KBM-7 (cell line): Measurements from ENCODE around the gene TBC1D22A.

Experiments
- DNase-seq: peaks from one replicate; pipeline ENCODE4 v3.0.0-alpha.2; 2015
- in situ Hi-C: fragments of 300-500 bp; cut with MboI; formaldehyde crosslinking; loops from 2 replicates; pipeline ENCODE4 v1.14.3; 2020; ENCODE audit warnings: low sequenced_read_pairs, low pct_unique_long_range_greater_than_20kb, mixed read lengths

The TBC1D22A gene

GRCh38 chr22:46862418-46863324 lies 100.2 kb downstream of the TBC1D22A start:
- in situ Hi-C loops = no loop called here
- no peak for DNase-seq

DNA sequence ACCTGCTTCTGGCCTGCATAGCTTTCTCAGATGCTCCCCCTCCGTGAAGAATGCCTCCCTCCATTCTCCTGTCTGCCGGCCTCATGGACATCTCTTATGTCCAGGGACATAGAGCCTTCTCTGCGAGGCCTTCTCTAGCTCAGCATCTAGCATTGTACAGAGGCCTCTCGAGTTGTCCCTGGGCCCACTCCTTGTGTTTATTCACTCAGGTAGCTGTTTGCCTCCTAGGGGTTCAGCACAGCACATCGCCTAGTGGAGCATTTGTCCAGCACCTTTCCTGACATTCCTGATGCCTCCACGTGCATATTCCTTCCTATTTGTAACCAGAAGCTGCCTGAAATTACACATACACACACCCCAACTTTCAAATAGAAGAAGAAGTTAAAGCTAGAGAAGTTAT lies 101.3 kb downstream of the TBC1D22A start:
- in situ Hi-C loops = no loop called here
- DNase-seq = no peak

DNA sequence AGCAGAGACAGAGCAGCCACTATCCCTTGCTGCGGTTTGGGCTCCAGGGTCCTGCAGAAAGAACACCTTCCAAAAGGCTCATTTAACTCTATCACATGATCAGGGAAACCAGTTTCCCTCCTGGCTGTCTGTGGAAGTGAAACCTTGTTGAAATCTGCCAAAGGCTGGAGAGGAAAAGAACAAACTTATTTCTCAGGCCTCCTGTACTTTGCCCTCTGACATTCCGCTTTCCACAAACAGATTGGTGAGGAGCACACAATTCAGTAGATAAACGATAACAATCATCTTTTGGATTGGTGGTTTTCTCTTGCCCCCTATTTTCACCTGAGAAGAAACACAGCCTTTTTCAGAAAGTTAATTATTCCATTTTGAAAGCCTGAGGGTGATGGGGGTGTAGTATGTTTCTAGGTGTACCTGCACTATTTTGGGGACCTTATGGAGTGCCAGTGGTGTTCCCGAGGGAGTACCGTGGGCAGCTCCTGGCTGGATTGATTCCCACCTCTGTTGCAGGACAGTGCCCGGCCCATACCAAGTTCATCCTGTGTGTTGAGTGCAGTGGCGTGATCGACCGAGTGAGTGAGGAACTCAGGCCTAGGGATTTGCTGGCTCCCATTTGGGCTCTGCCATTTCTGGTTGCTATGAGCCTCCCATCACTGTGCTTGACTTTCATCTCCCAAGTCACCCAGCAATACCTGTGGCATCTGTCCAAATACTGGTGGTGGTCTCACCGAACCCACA lies 102.0 kb downstream of the TBC1D22A start:
- in situ Hi-C loops = no loop called here
- DNase-seq = no peak

DNA sequence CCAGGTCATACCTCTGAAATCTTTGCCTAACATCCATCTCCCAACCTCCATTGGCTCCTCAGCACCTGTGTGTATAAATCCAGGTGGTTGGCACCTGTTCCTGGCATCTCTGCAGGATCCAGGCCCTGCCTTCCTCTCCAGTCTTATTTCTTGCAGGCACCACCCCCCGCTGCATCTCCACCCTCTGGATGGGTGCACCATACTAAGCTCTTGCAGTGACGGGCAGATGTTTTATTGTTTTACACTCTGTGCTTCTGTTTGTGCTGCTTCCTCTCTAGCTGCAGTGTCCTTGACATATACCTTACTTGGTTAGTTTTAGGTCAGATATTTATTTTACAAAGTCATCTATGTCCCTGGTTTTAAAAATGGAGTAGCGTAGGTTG lies 102.6 kb downstream of the TBC1D22A start:
- in situ Hi-C loops = no loop called here
- DNase-seq = no peak

- DNase-seq = no peak
- in situ Hi-C loops = no loop called here
Measured at GRCh38 chr22:46865642-46866041, 103.2 kb downstream of the TBC1D22A start.

- DNase-seq = no peak
- in situ Hi-C loops = no loop called here
Measured at GRCh38 chr22:46866591-46866990, 104.1 kb downstream of the TBC1D22A start.

- no peak for DNase-seq
- in situ Hi-C loops = no loop called here
Measured at GRCh38 chr22:46867106-46867505, 104.7 kb downstream of the TBC1D22A start.

- in situ Hi-C loops = no loop called here
- DNase-seq = no peak
Measured at GRCh38 chr22:46869329-46869728, 106.9 kb downstream of the TBC1D22A start.

- DNase-seq = no peak
- in situ Hi-C loops = no loop called here
Measured at GRCh38 chr22:46869831-46870441, 107.5 kb downstream of the TBC1D22A start.

- DNase-seq = no peak
- in situ Hi-C loops = no loop called here
Measured at GRCh38 chr22:46871826-46872225, 109.4 kb downstream of the TBC1D22A start.

- no peak for DNase-seq
- in situ Hi-C loops = no loop called here
Measured at GRCh38 chr22:46875089-46875488, 112.6 kb downstream of the TBC1D22A start.

DNA sequence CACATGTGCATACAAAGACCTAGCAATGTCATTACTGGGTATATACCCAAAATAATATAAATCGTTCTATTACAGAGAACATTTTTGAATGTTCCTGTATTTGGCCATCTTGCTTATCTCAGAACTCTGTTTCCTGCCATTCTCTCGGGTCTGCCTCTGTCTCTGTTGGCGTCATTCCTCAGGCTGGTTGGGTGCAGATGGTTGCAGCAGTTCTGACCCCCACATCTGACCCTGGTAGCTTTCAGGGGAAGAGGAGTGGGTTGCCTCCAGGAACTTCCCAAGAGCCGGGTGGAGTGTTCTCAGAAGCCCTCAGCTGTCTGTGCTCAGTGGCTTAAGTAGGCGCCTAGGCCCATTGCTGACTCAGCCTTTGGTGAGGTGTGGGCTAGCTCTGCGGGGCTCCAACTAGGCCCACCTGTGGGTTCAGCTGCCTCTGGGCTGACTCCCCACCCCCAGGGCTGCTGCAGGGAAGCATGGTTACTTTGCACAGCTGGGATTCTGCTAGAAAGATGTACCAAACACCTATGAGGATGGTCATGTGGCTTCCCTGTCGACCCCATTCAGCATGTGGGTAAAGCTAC lies 114.0 kb downstream of the TBC1D22A start:
- no peak for DNase-seq
- in situ Hi-C loops = no loop called here

DNA sequence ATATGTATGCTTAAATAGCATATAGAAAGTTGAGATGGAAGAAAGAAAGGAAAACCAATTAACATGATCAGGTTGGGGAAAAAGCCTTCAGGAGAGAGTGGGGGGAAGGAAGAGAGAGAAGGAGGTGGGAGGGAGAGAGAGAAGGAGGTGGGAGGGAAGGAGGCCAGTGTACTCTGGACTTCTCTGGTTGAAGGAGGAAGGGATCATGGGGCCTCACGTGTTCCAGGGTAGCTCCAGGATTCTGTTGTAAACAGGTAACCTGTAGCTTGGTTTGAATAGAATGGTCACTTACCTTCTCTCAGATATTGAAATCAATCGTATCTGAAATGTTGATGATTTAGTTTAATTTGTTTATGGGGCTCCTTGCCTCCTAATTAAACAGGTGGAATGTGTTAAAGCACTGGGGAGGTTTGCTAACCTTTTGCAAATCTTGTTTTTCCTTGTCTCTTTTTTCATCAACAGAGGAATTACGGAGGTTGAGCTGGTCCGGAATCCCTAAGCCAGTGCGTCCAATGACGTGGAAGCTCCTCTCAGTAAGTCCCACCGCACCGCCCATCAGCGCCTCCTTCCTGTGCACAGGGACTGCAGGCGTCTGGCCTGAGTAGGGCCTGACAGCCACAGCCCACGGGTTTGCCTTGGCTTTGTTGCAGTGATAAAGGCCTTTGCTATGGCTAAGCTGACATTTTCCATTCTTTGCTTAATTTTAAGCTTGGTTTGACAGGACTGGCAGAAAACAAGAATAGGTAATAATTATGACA lies 115.9 kb downstream of the TBC1D22A start:
- no peak for DNase-seq

DNA sequence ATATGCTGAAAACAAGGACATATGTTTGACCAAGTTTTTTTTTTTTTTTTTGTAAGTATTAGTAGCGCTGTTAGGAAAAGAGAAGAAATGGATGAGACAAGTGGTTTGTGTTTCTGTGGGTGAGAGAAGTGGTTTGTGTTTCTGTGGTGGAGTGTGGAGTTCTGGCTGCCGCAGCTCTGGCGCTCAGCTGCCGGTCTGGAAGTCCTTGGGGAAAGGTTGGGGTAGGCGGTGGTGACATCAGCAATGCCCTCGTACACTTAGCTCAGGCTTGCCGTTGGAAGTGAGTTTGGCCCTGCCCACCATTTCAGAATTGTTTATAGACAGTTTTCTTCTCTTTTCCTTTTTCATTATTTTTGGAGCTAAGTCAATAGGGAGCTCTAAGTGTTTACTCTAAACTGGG lies 116.6 kb downstream of the TBC1D22A start:
- no peak for DNase-seq
- in situ Hi-C loops = no loop called here

More for the DNA sequence above, 115.9 kb downstream of the TBC1D22A start:
- in situ Hi-C loops = no loop called here

DNA sequence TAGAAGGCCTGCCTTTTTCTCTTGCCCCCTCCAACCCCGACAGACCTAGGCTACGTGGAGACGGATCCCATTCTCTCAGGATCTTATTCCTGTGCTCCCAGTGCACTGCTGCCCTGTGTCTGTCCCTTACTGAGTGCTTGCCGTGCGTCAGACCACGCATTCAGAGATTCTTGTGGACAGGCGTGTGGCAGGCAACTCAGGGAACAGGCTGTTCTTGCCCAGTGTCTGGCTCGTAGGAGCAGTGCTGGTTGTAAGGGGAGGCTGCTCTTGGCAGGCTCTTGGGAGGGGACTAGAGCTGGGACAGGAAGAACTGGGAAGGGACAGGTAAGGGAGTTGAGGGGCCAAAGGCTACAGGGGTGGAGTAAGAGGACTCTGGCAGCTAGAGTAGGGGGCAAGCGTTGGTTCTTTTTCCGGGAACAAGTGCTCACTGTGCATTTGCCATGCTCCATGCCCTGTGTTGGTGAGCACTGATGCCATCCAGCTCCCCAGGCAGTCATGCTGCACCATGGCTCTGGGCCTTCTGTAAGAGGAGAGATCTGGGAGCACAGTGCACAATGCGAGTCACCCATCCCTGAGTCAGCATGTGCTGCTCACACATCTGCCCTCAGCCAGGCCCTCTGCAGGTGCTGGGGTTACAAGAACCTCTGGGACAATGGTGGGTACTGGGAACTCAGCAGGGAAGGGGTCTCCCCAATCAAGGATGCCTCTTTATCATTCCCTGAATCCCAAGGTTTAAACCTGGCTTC lies 119.1 kb downstream of the TBC1D22A start:
- no peak for DNase-seq
- in situ Hi-C loops = no loop called here

DNA sequence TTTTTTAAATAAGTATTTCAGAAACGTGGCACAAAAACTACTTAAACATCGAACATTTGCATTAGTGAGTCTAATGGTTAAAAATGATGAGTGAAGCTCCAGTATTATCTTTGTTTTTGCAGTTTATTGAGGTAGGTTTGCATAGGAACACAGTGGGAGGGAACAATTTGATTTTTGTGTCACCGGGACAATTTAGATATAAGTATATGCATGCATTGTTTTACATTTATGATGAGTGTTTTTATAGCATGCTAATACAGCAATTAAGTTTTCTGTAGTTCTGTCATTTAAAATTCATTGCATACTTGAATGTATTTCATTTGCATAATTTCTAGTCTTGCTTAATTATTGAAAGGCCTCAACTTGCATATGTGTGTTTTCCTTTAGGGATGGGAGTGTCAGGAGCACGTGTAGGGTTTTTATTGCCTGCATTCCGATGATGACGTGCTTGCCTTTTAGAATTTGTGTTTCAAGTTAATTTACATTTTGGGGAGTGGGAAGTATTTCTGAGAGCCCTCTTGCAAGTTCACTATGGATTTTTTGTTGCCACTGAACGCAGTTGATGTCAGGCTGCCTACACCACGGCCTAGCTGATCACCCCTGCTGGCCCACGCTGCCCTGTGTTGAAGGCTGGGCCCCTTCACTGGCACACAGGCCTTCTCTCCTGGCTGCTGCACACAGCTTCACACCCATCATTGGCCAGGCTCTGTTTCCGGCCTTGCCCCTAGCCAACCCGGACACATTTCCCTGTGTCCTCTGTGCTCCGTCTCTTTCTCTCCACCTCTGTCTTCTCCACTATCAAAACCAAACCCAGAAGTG lies 120.9 kb downstream of the TBC1D22A start:
- in situ Hi-C loops = no loop called here

DNA sequence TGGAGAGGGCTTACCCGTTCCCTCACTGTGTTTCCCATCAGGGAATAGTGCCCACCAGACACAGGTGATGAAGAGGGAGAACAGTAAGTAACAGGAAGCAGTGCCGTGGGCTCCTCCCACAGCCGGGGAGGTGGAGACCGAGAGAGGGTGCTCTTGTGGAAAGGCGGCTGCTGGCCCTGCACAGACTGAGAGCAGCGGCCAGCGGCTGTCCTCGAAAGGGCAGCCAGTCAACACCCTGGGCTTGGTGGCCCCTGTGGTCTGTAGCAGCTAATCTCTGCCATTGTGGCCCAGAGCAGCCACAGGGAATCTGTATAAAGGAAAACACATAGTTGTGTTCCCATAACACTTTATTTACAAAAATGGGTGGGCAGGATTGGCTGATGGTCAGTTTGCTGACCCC lies 121.9 kb downstream of the TBC1D22A start:
- no peak for DNase-seq
- in situ Hi-C loops = no loop called here

More for the DNA sequence above, 120.9 kb downstream of the TBC1D22A start:
- no peak for DNase-seq

GRCh38 chr22:46887978-46888377 lies 125.5 kb downstream of the TBC1D22A start:
- DNase-seq = no peak
- in situ Hi-C loops = no loop called here
